ENCODE measurements around the gene ASPSCR1. TPM values are rescaled to one million over a fixed set of nuclear protein-coding genes. Genes with fewer than 3 reads are reported as not detected.

Gene ASPSCR1
- total and polyA plus RNA-seq, 2 of the 4 experiments (the other 2 are of a cell fraction), result 7.2 to 17.2 TPM

- H2BK120ac ChIP-seq (ENCODE audit: low read depth, low read length), result no peak overlapping the region
- peaks cover 14% of the 10 kb centered on the region for H4K20me1 ChIP-seq (ENCODE audit: insufficient read depth, low read length)
- H3K4me3 ChIP-seq (ENCODE audit: insufficient read depth, low read depth, low read length), result no peak overlapping the region
- H3K14ac ChIP-seq (replicated peaks; ENCODE audit: low read depth, low read length), result no peak overlapping the region
- in situ Hi-C loops (cut with MboI; ENCODE audit: low sequenced_read_pairs) (loop anchor here (5.0 kb wide), 1 partner anchor 49 kb away; no protein-coding TSS in a partner anchor), intact Hi-C loops (cut with micrococcal nuclease) (no loop called here), dilution Hi-C loops (cut with HindIII; ENCODE audit: low sequenced_read_pairs, unreplicated experiment) (no loop called here)
- no peak overlapping the region for H2AFZ ChIP-seq (replicated peaks; ENCODE audit: low read length, poor library complexity)
- ChIA-PET POLR2A (ENCODE audit: unreplicated experiment) (no interaction called here), CTCF (no interaction called here)
- H3K23ac ChIP-seq (ENCODE audit: low read depth, low read length), result no peak overlapping the region
- 0 out of 2 replicates have a peak, but pooled peaks cover under 1% of the 10 kb centered on the region for H3K4me1 ChIP-seq (ENCODE audit: control insufficient read depth, insufficient read depth, low read length)
- H3K27ac ChIP-seq (ENCODE audit: insufficient read depth, low read length), result no peak overlapping the region
- H3K27me3 ChIP-seq (ENCODE audit: control insufficient read depth, insufficient read depth, low read length), result no peaks in the 10 kb centered on the region
- peaks cover 0 to 21% of the 10 kb centered on the region in 2 experiments; a peak in 2 of 4 replicates for H3K79me1 ChIP-seq (ENCODE audit: low read depth in 1 of 2, low read length in 2 of 2)
- BruUV-seq (replicated peaks), result no TSS peak
- H3K9ac ChIP-seq (ENCODE audit: low read depth, low read length), result no peak overlapping the region
- H3K18ac ChIP-seq (ENCODE audit: low read depth, low read length), result no peak overlapping the region
- H2BK15ac ChIP-seq (ENCODE audit: low read depth, low read length), result no peak overlapping the region
- H3K9me3 ChIP-seq (ENCODE audit: control insufficient read depth, insufficient read depth, low read length), result no peaks in the 10 kb centered on the region
- 81% methylated on average over 11 of the region's 28 CpGs; no CpG with 5 or more reads in 1 of the 2 experiments for WGBS, 2 experiments (ENCODE audit: extremely low coverage in 2 of 2, insufficient read length in 1 of 2)
- H3K56ac ChIP-seq (ENCODE audit: extremely low read depth, insufficient read depth, low read length), result no peak overlapping the region
- H3K4ac ChIP-seq (ENCODE audit: low read depth, low read length), result no peak overlapping the region
- H4K8ac ChIP-seq (ENCODE audit: low read depth in 2 of 2, low read length in 2 of 2), result no peak overlapping the region
- H4K5ac ChIP-seq (ENCODE audit: low read depth, low read length), result no peak overlapping the region
- DNase-seq (no peak), ATAC-seq (ENCODE audit: low read depth) (no peak)
- H4K91ac ChIP-seq (ENCODE audit: insufficient read depth, low read depth, low read length), result no peak overlapping the region
- H3K36me3 ChIP-seq (ENCODE audit: control insufficient read depth, insufficient read depth, low read length), result peaks cover 10% of the 10 kb centered on the region; the same call in 1 of the 2 replicates
- H3K4me2 ChIP-seq (ENCODE audit: low read depth, low read length), result no peak overlapping the region
- no peak overlapping the region for H2BK5ac ChIP-seq (ENCODE audit: low read depth, low read length, poor library complexity, severe bottlenecking)
- H3K9me1 ChIP-seq (ENCODE audit: insufficient read depth, low read length), result no peaks in the 10 kb centered on the region
- TF ChIP-seq USF2 (IDR thresholded peaks at IDR 0.05; ENCODE audit: low read depth, low read length) (no peak), RAD21 (IDR thresholded peaks at IDR 0.05; ENCODE audit: low read length) (no peak), NFE2L2 (IDR thresholded peaks at IDR 0.05; ENCODE audit: low read depth, low read length) (no peak), CHD1 (IDR thresholded peaks at IDR 0.05; ENCODE audit: low read depth, low read length) (no peak), MAFK (IDR thresholded peaks at IDR 0.05; ENCODE audit: low read depth, low read length) (no peak), RFX5 (IDR thresholded peaks at IDR 0.05; ENCODE audit: low read depth, low read length) (no peak), FOS (IDR thresholded peaks at IDR 0.05; ENCODE audit: low read depth, low read length) (no peak), SMC3 (IDR thresholded peaks at IDR 0.05; ENCODE audit: low read depth, low read length) (no peak), BHLHE40 (IDR thresholded peaks at IDR 0.05; ENCODE audit: low read depth, low read length) (no peak), ELK1 (IDR thresholded peaks at IDR 0.05; ENCODE audit: borderline replicate concordance, low read depth, low read length) (no peak), CEBPB (IDR thresholded peaks at IDR 0.05; ENCODE audit: low read depth, low read length) (no peak)
- no peak overlapping the region for H2AK9ac ChIP-seq (replicated peaks; ENCODE audit: low read depth, low read length, poor library complexity)
- H2AK5ac ChIP-seq (ENCODE audit: low read depth, low read length), result no peak overlapping the region
- no peak overlapping the region for H2BK20ac ChIP-seq (ENCODE audit: low read depth, low read length)
Measured at GRCh38 chr17:82016061-82016874, 38.8 kb downstream of the ASPSCR1 start.
